ENCODE measurements around the gene UGT1A8. TPM values are rescaled to one million over a fixed set of nuclear protein-coding genes. Genes with fewer than 3 reads are reported as not detected.
A peak's percentile ranks its signal among the peaks of the same experiment; 100 is the strongest.

Gene UGT1A8
- total and polyA plus RNA-seq, 2 experiments from 2014 or later, result 0.45 TPM; not detected in 1

DNA sequence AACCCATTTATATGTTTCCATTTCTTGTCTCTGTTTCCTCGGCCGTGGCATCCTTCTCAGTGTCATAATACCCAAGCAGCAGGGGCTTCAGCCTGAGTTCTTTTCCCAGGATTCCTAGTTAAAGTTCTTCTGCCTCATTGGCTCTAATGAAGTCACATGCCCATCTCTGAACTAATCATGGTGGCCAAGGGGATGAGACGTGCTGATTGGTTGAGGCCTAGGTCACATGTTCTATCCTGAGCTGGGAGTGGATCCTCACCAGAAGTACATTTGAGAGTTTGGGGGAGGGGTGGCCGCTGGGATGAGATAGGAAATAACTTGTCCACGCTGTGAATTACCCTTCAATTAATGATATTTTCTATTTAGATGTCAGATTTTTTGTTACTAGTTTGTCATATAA lies 91.5 kb downstream of the UGT1A8 start:
- no peak overlapping the region for H3K4me3 Mint-ChIP-seq
- H3K4me1 Mint-ChIP-seq, result peaks cover 4% of the 10 kb centered on the region; the same call in 1 of the 3 replicates
- Histone ChIP-seq H3K36me3 (ENCODE audit: insufficient read depth) (no peaks in the 10 kb centered on the region), H3K4me3 (no peak overlapping the region), H2AFZ (no peak overlapping the region), H3K27me3 (ENCODE audit: insufficient read depth) (no peaks in the 10 kb centered on the region), H3K4me1 (ENCODE audit: insufficient read depth) (no peaks in the 10 kb centered on the region), H3K27ac (ENCODE audit: low read depth) (no peak overlapping the region), H3K4me2 (no peak overlapping the region), H3F3A (replicated peaks; ENCODE audit: low read depth) (no peaks in the 10 kb centered on the region), H3K79me2 (replicated peaks; ENCODE audit: insufficient read depth) (no peaks in the 10 kb centered on the region), H3K9me2 (ENCODE audit: insufficient read depth) (peaks cover 5% of the 10 kb centered on the region; the same call in 1 of the 2 replicates), H4K20me1 (replicated peaks; ENCODE audit: insufficient read depth) (no peaks in the 10 kb centered on the region)
- H3K27me3 Mint-ChIP-seq (ENCODE audit: insufficient read depth, low read depth, poor library complexity), result peaks cover 8% of the 10 kb centered on the region
- no peak overlapping the region for H3K27ac Mint-ChIP-seq
- H3K9me3 Mint-ChIP-seq, result no peaks in the 10 kb centered on the region; the same call in 2 of the 3 replicates
- H3K36me3 Mint-ChIP-seq (ENCODE audit: low read depth), result no peaks in the 10 kb centered on the region
- TF ChIP-seq ZNF331 (CRISPR knock-in tag; IDR thresholded peaks at IDR 0.05; ENCODE audit: low read depth) (no peak), JUNB (IDR thresholded peaks at IDR 0.05; ENCODE audit: unreplicated experiment) (no peak), ZNF114 (CRISPR knock-in tag; IDR thresholded peaks at IDR 0.05) (no peak), STAT1 (IDR thresholded peaks at IDR 0.05; ENCODE audit: unreplicated experiment) (no peak), CREB1 (CRISPR knock-in tag; IDR thresholded peaks at IDR 0.05; ENCODE audit: low read depth) (no peak), EZH2phosphoT487 (IDR thresholded peaks at IDR 0.05; ENCODE audit: unreplicated experiment) (no peak), ZNF462 (CRISPR knock-in tag; IDR thresholded peaks at IDR 0.05) (no peak), POLR2AphosphoS5 (IDR thresholded peaks at IDR 0.05; ENCODE audit: low read depth) (no peak), EZH2 (IDR thresholded peaks at IDR 0.05; ENCODE audit: low read depth, unreplicated experiment) (no peak)
- TF ChIP-seq, protein P1, sequence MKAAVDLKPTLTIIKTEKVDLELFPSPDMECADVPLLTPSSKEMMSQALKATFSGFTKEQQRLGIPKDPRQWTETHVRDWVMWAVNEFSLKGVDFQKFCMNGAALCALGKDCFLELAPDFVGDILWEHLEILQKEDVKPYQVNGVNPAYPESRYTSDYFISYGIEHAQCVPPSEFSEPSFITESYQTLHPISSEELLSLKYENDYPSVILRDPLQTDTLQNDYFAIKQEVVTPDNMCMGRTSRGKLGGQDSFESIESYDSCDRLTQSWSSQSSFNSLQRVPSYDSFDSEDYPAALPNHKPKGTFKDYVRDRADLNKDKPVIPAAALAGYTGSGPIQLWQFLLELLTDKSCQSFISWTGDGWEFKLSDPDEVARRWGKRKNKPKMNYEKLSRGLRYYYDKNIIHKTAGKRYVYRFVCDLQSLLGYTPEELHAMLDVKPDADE (IDR thresholded peaks at IDR 0.05), result no peak
- ATAC-seq (no peak), DNase-seq (ENCODE audit: low spot score) (peak; percentile 17)
